AG09309 (cell line): ENCODE data around the gene CD72.

Experiments
- DNase-seq: peaks from one replicate; pipeline ENCODE4 v3.0.0-alpha.2; 2010; ENCODE audit warnings: low read depth
- H3K4me3 ChIP-seq: 2 replicates; pipeline ENCODE4 v1.5.1; 2011; ENCODE audit warnings: mild to moderate bottlenecking, low read depth, low read length, moderate library complexity; ENCODE audit not compliant: control insufficient read depth
- TF ChIP-seq, protein P1 (sequence below): IDR thresholded peaks from 2 replicates; pipeline ENCODE4 v1.5.1; 2011; ENCODE audit warnings: mild to moderate bottlenecking, low read depth, low read length, inconsistent platforms; ENCODE audit not compliant: insufficient read depth, control insufficient read depth; ENCODE audit errors: missing control alignments

CD72 gene

DNA sequence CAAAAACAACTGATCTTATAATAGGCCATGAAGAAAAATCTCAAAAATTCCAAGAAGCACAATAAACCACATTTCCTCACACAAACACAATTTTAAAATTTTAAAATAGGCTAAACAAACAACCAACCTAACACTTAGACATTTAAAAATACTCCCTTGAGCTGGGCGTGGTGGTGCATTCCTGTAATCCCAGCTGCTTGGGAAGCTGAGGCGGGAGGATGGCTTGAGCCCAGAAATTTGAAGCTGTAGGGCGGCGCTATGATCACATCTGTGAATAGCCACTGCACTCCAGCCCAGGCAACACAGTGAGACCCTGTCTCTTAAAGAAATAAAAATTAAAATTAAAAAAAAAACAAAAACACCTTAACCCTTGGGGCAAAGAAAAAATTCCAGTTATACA is 50.0 kb downstream of the CD72 start:
- no peak overlapping the region for H3K4me3 ChIP-seq
- TF ChIP-seq, protein P1, sequence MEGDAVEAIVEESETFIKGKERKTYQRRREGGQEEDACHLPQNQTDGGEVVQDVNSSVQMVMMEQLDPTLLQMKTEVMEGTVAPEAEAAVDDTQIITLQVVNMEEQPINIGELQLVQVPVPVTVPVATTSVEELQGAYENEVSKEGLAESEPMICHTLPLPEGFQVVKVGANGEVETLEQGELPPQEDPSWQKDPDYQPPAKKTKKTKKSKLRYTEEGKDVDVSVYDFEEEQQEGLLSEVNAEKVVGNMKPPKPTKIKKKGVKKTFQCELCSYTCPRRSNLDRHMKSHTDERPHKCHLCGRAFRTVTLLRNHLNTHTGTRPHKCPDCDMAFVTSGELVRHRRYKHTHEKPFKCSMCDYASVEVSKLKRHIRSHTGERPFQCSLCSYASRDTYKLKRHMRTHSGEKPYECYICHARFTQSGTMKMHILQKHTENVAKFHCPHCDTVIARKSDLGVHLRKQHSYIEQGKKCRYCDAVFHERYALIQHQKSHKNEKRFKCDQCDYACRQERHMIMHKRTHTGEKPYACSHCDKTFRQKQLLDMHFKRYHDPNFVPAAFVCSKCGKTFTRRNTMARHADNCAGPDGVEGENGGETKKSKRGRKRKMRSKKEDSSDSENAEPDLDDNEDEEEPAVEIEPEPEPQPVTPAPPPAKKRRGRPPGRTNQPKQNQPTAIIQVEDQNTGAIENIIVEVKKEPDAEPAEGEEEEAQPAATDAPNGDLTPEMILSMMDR, result no peak
- no peak for DNase-seq

DNA sequence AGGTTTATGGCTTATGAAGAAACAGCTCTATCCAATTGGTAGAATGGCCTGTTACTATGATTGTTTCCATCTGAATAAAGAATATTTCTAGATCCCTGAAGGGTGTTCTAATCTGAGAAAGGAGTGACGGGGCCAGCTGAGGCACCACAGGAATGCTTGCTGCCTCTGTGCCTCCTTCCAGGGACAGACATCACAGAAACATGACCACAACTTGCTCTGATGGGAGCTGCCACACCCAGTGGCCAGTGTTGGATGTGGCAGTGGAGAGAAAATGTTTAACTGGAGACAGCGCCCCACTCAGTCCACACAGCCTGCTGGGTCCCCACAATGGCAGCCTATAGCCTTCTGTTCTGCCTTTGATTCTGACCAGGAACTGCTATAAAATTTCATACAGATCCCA is 51.8 kb downstream of the CD72 start:
- no peak overlapping the region for H3K4me3 ChIP-seq
- TF ChIP-seq, protein P1, result peak; percentile 19
- DNase-seq, result peak; percentile 23

DNA sequence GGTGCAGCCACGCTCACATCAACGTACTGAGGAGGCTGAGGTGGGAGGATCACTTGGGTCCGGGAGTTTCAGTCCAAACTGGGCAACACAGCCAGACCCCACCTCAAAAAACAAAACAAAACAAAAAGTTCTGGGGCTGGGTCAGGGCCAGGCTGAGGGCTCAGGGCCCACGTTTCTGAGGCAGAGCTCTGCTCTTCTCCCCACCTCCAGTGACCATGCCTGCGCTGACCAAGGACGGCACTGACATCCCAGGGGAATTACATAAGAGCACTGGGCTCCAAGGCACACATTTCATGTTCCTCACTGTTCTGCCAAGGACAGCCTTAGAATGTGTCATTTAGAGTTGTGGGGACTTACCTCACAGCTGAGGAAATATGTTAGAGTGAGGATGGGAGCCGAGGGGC is 53.6 kb downstream of the CD72 start:
- no peak for DNase-seq
- TF ChIP-seq, protein P1, result no peak
- no peak overlapping the region for H3K4me3 ChIP-seq

DNA sequence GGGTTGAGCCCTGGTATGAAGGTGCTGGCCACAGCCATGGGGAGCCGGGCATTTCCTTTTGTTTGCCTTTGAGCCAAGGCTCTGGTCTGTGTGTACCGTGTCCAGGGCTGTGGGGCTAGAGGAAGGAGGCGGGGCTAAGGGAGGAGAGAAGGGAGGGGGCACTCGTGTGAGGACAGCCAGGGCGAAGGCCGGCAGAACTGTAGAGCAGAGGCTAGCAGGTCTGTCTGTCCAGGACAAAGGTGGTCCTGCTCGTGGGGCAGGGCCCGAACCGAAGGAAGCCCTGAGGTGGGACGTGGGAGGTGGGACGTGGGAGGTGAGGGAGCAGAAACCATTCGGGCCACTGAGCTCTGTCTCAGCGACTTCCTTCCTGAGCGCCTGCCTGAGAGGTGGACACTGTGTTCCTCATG is 54.4 kb downstream of the CD72 start:
- no peak overlapping the region for H3K4me3 ChIP-seq
- no peak for DNase-seq
- TF ChIP-seq, protein P1, result no peak

DNA sequence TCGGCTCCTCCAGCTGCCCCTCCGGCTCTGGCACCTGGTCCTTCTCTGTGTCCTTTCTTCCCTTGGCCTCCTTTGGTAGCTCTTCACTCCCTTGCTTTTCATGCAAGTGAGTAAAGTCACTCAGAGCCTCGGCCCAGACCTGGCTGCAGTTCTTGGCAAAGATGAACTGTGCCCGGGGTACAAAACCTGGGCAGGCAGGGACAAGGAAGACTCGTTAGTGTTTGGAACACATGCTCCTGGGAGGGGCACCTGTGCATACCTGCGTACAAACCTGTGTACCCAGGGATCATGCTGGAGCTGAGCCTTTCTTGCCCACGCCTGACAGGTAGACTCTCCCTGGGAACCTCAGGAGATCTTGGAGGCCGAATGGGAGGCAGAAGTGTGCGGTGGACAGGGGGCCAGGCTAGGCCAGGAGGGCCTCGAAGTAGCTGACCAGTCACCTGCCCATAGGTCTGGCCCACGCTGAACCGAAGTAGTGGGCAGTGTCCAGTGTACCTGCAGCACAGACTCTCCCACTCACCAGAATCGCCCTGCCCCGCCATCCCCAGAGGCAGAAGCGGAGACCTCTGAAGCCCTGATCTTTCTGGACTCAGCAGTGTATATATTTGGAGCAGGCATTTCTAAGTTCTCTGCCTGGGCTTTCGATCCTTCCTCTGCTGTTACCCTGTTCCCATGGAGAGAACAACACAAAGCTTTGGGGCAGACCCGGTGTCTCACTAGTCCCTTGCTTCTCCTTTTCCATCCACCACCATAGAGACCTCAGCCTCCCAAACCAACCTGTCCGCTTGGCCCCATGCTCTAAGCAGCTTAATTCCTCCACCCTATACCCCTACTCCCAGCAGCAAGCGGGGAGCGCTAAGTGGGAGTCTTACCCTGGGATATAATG is 55.1 kb downstream of the CD72 start:
- H3K4me3 ChIP-seq, result no peak overlapping the region
- DNase-seq, result no peak
- TF ChIP-seq, protein P1, result no peak

DNA sequence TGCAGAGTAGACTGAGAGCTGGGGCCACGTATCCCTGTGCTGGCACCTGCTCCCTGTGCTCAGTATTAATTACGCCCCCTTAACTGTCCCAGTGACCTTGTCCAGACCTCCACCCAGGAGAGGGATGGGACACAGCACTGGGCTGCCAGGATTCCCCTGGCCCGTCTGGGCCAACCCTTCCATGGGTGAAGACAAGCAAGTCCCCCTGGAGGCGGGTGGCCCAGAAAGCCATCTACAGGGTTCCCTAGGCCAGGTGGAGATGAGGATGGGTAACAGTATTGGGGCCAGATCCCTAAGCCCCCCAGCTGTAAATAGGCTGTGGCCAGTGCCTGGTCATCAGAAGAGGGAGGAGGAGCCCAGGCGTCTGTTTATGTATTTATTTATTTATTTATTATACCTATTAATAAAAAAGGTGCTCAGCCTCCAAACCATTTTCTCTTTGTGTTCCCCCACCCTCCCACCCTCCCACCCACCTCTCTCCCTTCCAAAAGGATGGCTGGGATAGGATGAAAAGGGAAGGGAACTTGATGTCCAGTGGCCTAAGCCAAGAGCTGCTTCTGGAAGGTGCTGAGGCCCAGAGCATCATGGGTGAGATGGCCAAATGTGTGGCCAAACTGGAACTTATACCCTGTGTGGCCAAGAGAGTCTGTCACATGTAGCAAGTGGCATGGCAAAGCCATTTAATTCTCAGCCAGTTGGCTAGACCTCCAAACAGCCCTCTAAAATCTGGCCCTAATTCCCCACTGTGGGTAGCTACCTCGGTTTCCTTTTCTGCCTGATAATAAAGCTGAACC is 56.5 kb downstream of the CD72 start:
- TF ChIP-seq, protein P1, result no peak
- DNase-seq, result no peak
- H3K4me3 ChIP-seq, result no peak overlapping the region
